ENCODE results near the gene GID4. TPM values are rescaled to one million over a fixed set of nuclear protein-coding genes. Genes with fewer than 3 reads are reported as not detected.

Gene GID4
- total RNA-seq, 4 donors from 2014 or later = 7.5 to 18.1 (median 11.6) TPM

- peaks cover 15 to 50% (median 22%) of the 10 kb centered on the region in 3 donors for H3K4me1 ChIP-seq
- intact Hi-C loops (cut with DNase I) = loop anchor here (10.0 kb wide), 1 partner anchor 221 kb away; no protein-coding TSS in a partner anchor
Measured at GRCh38 chr17:18035704-18036103, 3.5 kb upstream of the GID4 start.

GRCh38 chr17:18037486-18037885 lies 1.7 kb upstream of the GID4 start:
- Histone ChIP-seq H3K27me3 (no peaks in the 10 kb centered on the region), H3K36me3 (no peaks in the 10 kb centered on the region), H3K4me1 (peaks cover 17 to 60% (median 34%) of the 10 kb centered on the region in 3 donors), H3K27ac (peak overlapping the region in 1 of 4 donors; percentile 90), H3K4me3 (no peak overlapping the region), H3K9me3 (no peaks in the 10 kb centered on the region)
- TF ChIP-seq CTCF (IDR thresholded peaks at IDR 0.05) (no peak), POLR2A (IDR thresholded peaks at IDR 0.05) (no peak)
- WGBS, 2 donors = 38 to 60% methylated on average over 3 to 6 of the region's 6 CpGs
- no peak for DNase-seq
- intact Hi-C loops (cut with DNase I) = loop anchor here (10.0 kb wide), 1 partner anchor 223 kb away; no protein-coding TSS in a partner anchor

More at GRCh38 chr17:18035704-18036103, 3.5 kb upstream of the GID4 start:
- H3K9me3 ChIP-seq = no peaks in the 10 kb centered on the region
- TF ChIP-seq CTCF (IDR thresholded peaks at IDR 0.05) (no peak), POLR2A (IDR thresholded peaks at IDR 0.05) (no peak)
- no peak for DNase-seq
- H3K27ac ChIP-seq = no peak overlapping the region
- 65 to 82% methylated on average over 2 of the region's 2 CpGs for WGBS, 2 donors
- no peaks in the 10 kb centered on the region for H3K36me3 ChIP-seq
- H3K4me3 ChIP-seq = no peak overlapping the region
- no peaks in the 10 kb centered on the region for H3K27me3 ChIP-seq

GRCh38 chr17:18038149-18038850 lies 908 bp upstream of the GID4 start:
- Histone ChIP-seq H3K36me3 (no peaks in the 10 kb centered on the region), H3K27me3 (no peaks in the 10 kb centered on the region), H3K4me1 (peaks cover 17 to 55% (median 34%) of the 10 kb centered on the region in 3 donors), H3K9me3 (no peaks in the 10 kb centered on the region), H3K4me3 (peak overlapping the region; percentile 75 to 99 (median 82)), H3K27ac (peak overlapping the region; percentile 88 to 92 (median 90))
- no peak for DNase-seq
- TF ChIP-seq POLR2A (IDR thresholded peaks at IDR 0.05) = no peak
- no peak for TF ChIP-seq CTCF (IDR thresholded peaks at IDR 0.05)
- intact Hi-C loops (cut with DNase I) = loop anchor here (10.0 kb wide), 1 partner anchor 223 kb away; no protein-coding TSS in a partner anchor
- WGBS, 2 donors = 3% methylated on average over 6 to 10 of the region's 13 CpGs

- Histone ChIP-seq H3K4me1 (peaks cover 17 to 54% (median 34%) of the 10 kb centered on the region in 3 donors), H3K27ac (peak overlapping the region; percentile 88 to 92 (median 90)), H3K36me3 (peaks cover 0 to 10% (median 0%) of the 10 kb centered on the region in 3 donors), H3K27me3 (no peaks in the 10 kb centered on the region), H3K9me3 (no peaks in the 10 kb centered on the region), H3K4me3 (peak overlapping the region; percentile 75 to 99 (median 82))
- DNase-seq = no peak
- WGBS, 2 donors = 0% methylated on average over 2 of the region's 81 CpGs; no CpG with 5 or more reads in 1 of the 2 donors
- TF ChIP-seq POLR2A (IDR thresholded peaks at IDR 0.05) (no peak), CTCF (IDR thresholded peaks at IDR 0.05) (no peak)
- intact Hi-C loops (cut with DNase I) = loop anchor here (10.0 kb wide), 1 partner anchor 225 kb away; no protein-coding TSS in a partner anchor
Measured at GRCh38 chr17:18039535-18040260, 490 bp downstream of the GID4 start.
